SK-N-MC (cell line): Measurements from ENCODE around the gene GAK.
"Not testable (repeated sequence)": the region's sequence is repeated elsewhere in the genome, so short reads cannot be mapped to it uniquely, and the experiment has no call there.

Source experiments
- DNase-seq: peaks from one replicate; pipeline ENCODE4 v3.0.0-alpha.2; 2011; ENCODE audit warnings: low read depth, low spot score
- H3K27ac ChIP-seq: fragments of 200-600 bp; sonication (generic); 2 replicates; pipeline ENCODE4 v1.5.1; 2016; ENCODE audit warnings: mixed run types
- H3K36me3 ChIP-seq: fragments of 200-600 bp; sonication (generic); 2 replicates; pipeline ENCODE4 v1.6.1; 2017; ENCODE audit warnings: antibody characterized with exemption, low read length, mixed read lengths; ENCODE audit not compliant: insufficient read depth
- H3K4me3 ChIP-seq: fragments of 200-600 bp; sonication (generic); 2 replicates; pipeline ENCODE4 v1.5.1; 2016
- H3K9ac ChIP-seq: fragments of 200-600 bp; sonication (generic); 2 replicates; pipeline ENCODE4 v1.8.0; 2017; ENCODE audit warnings: mixed run types, mixed read lengths; ENCODE audit not compliant: insufficient read length
- H3K9me3 ChIP-seq: fragments of 200-600 bp; sonication (generic); 2 replicates; pipeline ENCODE4 v1.6.1; 2017; ENCODE audit warnings: low read depth, mild to moderate bottlenecking, antibody characterized with exemption, low read length, moderate library complexity, mixed read lengths
- EZH2 ChIP-seq: fragments of 200-600 bp; sonication (generic); IDR thresholded peaks from one replicate; pipeline ENCODE4 v1.6.1; 2017; ENCODE audit warnings: antibody characterized with exemption
- FOXP2 ChIP-seq: optimal IDR thresholded peaks from 2 replicates; pipeline ENCODE3; 2011; ENCODE audit warnings: mild to moderate bottlenecking, moderate library complexity; ENCODE audit not compliant: insufficient read depth; ENCODE audit errors: extremely low read length, control extremely low read depth
- POLR2AphosphoS5 ChIP-seq: IDR thresholded peaks from 2 replicates; pipeline ENCODE4 v1.6.1; 2012; ENCODE audit warnings: mild to moderate bottlenecking, low read depth, low read length, borderline replicate concordance

Gene GAK

DNA sequence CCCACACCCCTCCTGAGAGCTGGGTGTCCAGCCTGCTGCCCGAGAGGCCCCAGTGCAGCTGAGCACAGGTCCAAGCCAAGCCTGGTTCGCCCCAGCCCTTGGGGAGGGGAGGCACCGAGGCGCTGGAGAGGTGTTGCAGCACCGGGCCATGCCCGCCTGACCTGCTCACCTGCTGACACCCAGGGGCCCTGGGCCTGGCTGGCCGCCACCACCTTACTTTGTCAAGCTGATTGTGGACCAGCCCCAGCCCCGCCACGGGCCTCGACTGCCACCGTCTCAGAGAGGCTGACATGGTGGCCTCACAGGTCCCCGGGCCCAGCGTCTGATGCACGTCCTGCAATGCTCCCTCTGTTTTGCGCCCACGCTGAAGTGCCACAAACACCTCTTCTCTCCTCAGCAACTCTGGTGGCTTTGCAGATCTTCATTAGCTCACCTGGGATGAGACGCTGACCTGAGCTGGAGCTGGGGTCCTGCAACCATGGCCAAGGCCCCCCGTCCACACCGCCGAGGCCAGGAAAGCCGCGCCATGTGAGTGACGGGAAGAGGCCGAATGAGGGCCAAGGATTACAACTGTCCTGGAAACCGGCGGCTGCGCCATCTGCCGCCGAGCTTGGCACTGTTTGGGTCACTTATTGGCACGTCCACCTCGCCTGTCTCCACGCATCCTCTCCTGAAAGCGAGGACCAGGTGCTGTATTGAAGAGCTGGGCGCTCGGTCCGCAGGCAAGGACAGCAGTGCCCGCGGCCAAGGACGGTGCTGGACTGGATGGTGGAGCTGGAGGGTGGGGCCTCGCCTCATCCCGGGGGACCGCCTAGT, 113.8 kb downstream of the GAK start:
- no peak overlapping the region for H3K27ac ChIP-seq
- TF ChIP-seq POLR2AphosphoS5, result no peak
- no peak for TF ChIP-seq FOXP2
- TF ChIP-seq EZH2, result no peak
- H3K9ac ChIP-seq, result no peak overlapping the region
- no peak for DNase-seq
- H3K36me3 ChIP-seq, result no peaks in the 10 kb centered on the region
- H3K9me3 ChIP-seq, result no peaks in the 10 kb centered on the region
- H3K4me3 ChIP-seq, result no peak overlapping the region

DNA sequence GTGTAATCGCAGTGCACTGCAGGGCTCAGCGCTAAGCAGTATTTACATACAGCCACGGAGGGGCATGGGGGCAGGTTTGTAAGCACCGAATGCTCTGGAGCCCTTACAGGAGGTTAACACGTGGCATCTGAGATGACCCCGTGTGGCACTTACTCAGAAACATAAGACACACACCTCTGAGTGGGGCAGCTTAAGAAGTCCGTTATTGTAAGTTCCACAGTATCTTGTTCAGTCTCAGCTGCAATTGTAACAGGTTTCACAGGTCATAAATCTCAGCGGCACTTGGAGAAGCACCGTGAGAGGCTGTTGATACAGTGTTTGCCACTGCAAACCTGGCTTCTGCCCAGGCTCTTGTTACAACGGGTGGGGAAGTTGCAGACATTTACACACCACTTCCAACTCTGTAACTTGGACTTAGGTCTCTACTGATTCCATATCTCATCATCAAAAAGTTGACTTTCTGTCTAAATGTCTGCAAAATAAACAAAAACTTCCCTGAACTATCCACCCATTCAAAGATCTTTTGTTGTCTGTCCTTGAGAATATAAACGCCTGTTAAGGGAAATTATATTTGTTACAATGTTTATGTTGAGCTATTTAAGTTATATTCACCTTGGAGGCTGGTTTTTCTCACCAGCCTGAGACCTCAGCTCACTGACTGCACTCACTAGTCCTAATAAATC, 116.5 kb downstream of the GAK start:
- Histone ChIP-seq H3K36me3 (no peaks in the 10 kb centered on the region), H3K9me3 (no peaks in the 10 kb centered on the region), H3K27ac (no peak overlapping the region), H3K4me3 (no peak overlapping the region), H3K9ac (no peak overlapping the region)
- no peak for DNase-seq
- TF ChIP-seq FOXP2, result no peak
- TF ChIP-seq POLR2AphosphoS5, result no peak
- no peak for TF ChIP-seq EZH2

DNA sequence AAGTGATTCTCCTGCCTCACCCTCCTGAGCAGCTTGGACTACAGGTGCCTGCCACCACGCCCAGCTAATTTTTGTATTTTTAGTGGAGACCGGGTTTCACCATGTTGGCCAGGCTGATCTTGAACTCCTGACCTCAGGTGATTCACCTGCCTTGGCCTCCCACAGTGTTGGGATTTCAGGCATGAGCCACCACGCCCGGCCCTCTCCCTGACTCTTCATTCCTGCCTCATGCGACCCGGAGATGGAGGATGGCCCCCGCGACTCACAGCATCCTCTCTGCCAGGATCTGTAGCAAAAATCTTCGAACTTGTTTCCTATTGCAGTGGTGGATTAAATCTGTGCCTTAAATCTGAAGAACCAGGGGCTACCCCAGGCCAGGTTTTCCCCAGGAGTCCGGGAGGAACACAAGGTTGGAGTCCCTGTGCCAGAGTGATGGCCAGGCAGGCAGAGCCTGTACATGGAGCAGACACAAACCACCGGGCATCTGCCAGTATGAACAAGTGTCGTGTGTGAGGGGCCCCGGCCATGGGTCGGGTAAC, 117.7 kb downstream of the GAK start:
- no peaks in the 10 kb centered on the region for H3K36me3 ChIP-seq
- H3K4me3 ChIP-seq, result no peak overlapping the region
- H3K9me3 ChIP-seq, result no peaks in the 10 kb centered on the region
- H3K27ac ChIP-seq, result no peak overlapping the region
- DNase-seq, result no peak
- no peak overlapping the region for H3K9ac ChIP-seq
- TF ChIP-seq EZH2 (no peak), FOXP2 (no peak), POLR2AphosphoS5 (no peak)

DNA sequence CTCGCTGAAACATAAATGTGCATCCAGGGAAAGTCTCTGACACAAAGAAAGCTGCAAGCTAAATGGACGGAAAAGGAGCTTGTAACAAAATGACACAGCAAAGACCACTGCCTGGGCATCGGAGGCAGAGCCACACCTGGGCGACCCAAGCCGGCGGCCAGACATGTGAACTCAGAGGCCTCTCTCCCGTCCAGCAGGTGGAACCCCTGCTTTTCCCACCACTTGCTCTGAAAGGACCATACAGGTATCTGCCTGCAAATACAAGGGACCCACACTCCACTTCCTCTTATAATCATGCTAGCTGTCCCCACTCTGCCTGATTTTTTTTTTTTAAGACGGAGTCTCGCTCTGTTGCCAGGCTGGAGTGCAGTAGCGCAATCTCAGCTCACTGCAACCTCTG, 118.2 kb downstream of the GAK start:
- TF ChIP-seq POLR2AphosphoS5 (no peak), FOXP2 (no peak), EZH2 (no peak)
- Histone ChIP-seq H3K36me3 (no peaks in the 10 kb centered on the region), H3K9ac (no peak overlapping the region), H3K4me3 (no peak overlapping the region), H3K27ac (no peak overlapping the region), H3K9me3 (no peaks in the 10 kb centered on the region)
- no peak for DNase-seq

DNA sequence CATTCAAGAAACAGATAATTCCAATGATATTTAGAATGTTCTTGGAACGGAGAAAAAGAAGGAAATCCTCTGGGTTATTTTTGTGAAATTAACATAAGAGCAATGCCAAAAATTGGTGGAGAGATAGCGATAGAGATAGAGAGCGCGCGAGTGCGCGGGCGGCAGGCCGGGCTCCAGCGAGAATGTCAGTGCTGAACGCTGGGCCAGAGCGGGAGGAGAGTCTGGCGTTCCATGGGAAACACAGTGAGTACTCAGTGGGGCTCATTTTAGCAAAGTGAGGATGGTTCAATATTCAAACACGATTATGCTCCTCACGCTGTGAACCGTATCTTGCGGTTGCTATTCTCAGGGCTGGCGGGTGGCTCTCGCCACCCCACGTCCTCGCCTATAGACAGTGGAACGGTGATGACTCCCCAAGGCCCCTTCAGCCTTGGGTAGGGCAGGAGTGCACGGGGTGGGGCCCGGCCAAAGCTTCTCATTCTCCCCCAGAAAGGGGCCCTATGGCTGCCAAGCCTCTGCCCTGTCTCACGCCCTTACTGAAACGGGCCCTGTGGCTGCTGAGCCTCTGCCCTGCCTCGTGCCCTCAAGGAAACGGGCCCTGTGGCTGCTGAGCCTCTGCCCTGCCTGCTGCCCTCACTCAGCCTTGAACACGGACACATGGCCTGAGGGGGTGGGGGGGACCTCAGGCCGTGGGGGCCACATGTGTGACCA, 123.1 kb downstream of the GAK start:
- Histone ChIP-seq H3K9ac (no peak overlapping the region), H3K9me3 (no peaks in the 10 kb centered on the region), H3K36me3 (no peaks in the 10 kb centered on the region), H3K4me3 (no peak overlapping the region), H3K27ac (no peak overlapping the region)
- no peak for TF ChIP-seq POLR2AphosphoS5
- DNase-seq, result no peak

DNA sequence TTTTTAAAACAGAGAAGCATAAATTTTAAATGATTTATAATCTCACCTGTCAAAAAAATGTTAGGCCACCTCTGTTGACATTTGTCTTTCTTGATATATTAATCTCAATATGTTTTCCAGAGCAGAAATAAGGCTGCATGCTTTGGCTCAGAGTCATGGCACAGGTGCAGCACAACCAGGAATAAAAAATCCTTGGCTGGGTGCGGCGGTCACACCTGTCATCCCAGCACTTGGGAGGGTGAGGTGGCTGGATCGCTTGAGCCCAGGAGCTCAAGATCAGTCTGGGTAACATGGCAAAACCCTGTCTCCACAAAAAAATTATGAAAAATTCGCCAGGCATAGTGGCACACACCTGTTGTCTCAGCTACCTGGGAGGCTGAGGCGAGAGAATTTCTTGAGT, 124.3 kb downstream of the GAK start:
- no peaks in the 10 kb centered on the region for H3K9me3 ChIP-seq
- no peak for TF ChIP-seq FOXP2
- no peak for TF ChIP-seq POLR2AphosphoS5
- TF ChIP-seq EZH2, result no peak
- H3K4me3 ChIP-seq, result no peak overlapping the region
- H3K36me3 ChIP-seq, result no peaks in the 10 kb centered on the region
- no peak overlapping the region for H3K27ac ChIP-seq
- no peak overlapping the region for H3K9ac ChIP-seq
- no peak for DNase-seq

DNA sequence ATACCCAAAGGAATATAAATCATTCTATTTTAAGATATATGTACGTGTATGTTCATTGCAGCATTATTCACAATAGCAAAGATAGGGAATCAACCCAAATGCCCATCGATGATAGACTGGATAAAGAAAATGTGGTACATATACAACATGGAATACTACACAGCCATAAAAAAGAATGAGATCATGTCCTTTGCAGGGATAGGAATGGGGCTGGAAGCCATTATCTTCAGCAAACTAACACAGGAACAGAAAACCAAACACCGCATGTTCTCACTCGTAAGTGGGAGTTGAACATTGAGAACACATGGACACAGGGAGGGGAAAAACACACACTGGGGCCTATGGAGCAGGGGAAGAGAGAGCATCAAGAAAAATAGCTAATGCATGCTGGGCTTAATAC, 125.1 kb downstream of the GAK start:
- H3K9ac ChIP-seq, H3K9me3 ChIP-seq, H3K27ac ChIP-seq, DNase-seq, H3K4me3 ChIP-seq, H3K36me3 ChIP-seq: not testable (repeated sequence)

DNA sequence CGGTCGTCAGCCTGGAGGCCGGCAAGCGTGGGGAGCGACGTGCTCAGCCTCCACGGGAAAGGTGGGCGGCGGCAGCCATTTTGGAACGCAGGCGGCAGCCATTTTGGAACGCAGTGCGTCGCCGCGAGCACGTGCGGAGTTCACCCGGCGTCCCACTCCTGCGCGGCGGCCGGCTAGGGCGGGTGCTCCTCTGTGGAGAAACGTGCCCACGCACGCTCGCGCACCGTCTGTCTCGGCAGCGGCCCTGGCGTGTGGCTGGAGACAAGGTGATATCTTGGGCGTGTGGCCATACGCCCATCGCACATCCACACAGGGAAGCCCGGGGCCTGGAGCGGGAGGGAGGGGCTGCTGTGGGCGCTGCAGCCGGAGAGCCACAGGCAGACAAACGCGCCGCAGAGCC, 127.3 kb downstream of the GAK start:
- Histone ChIP-seq H3K4me3 (no peak overlapping the region), H3K9me3 (no peaks in the 10 kb centered on the region), H3K9ac (no peak overlapping the region), H3K27ac (no peak overlapping the region), H3K36me3 (no peaks in the 10 kb centered on the region)
- DNase-seq, result no peak
- TF ChIP-seq EZH2 (no peak), FOXP2 (no peak), POLR2AphosphoS5 (no peak)
